Measurements from ENCODE around the gene POLD1. TPM values are rescaled to one million over a fixed set of nuclear protein-coding genes. Genes with fewer than 3 reads are reported as not detected.

The POLD1 gene
- total RNA-seq, 1 donor from 2014 or later, result 54.4 TPM

DNA sequence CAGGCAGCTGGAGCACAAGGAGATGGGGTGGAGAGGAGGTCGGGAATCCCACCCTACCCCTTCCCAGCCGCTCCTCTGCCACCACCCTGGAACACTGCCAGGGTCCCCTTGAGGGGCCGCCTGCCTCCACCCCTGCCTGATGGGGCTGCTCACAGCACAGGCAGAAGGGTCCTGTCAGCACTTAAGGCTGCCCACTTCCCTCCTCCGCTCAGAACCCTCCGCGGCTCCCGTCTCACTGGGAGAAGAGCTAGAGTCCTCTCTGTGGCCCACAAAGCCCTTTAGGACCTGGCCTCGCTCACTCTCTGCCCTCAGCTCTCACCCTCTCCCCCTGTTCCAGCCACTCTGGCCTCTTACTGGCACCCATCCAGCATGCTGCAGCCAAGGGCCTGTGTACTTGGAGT is 3.4 kb upstream of the POLD1 start:
- Mint-ChIP-seq H3K4me3 (ENCODE audit: unreplicated experiment) (peak overlapping the region; percentile 81), H3K27me3 (ENCODE audit: unreplicated experiment) (peaks cover 23% of the 10 kb centered on the region), H3K27ac (ENCODE audit: unreplicated experiment) (no peak overlapping the region), H3K4me1 (ENCODE audit: unreplicated experiment) (peaks cover 19% of the 10 kb centered on the region), H3K36me3 (ENCODE audit: low read depth, unreplicated experiment) (peaks cover 41% of the 10 kb centered on the region), H3K9me3 (ENCODE audit: unreplicated experiment) (no peaks in the 10 kb centered on the region)
- no peak for DNase-seq (ENCODE audit: low spot score)
- TF ChIP-seq, protein P1, sequence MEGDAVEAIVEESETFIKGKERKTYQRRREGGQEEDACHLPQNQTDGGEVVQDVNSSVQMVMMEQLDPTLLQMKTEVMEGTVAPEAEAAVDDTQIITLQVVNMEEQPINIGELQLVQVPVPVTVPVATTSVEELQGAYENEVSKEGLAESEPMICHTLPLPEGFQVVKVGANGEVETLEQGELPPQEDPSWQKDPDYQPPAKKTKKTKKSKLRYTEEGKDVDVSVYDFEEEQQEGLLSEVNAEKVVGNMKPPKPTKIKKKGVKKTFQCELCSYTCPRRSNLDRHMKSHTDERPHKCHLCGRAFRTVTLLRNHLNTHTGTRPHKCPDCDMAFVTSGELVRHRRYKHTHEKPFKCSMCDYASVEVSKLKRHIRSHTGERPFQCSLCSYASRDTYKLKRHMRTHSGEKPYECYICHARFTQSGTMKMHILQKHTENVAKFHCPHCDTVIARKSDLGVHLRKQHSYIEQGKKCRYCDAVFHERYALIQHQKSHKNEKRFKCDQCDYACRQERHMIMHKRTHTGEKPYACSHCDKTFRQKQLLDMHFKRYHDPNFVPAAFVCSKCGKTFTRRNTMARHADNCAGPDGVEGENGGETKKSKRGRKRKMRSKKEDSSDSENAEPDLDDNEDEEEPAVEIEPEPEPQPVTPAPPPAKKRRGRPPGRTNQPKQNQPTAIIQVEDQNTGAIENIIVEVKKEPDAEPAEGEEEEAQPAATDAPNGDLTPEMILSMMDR (IDR thresholded peaks at IDR 0.05; ENCODE audit: unreplicated experiment), result no peak

DNA sequence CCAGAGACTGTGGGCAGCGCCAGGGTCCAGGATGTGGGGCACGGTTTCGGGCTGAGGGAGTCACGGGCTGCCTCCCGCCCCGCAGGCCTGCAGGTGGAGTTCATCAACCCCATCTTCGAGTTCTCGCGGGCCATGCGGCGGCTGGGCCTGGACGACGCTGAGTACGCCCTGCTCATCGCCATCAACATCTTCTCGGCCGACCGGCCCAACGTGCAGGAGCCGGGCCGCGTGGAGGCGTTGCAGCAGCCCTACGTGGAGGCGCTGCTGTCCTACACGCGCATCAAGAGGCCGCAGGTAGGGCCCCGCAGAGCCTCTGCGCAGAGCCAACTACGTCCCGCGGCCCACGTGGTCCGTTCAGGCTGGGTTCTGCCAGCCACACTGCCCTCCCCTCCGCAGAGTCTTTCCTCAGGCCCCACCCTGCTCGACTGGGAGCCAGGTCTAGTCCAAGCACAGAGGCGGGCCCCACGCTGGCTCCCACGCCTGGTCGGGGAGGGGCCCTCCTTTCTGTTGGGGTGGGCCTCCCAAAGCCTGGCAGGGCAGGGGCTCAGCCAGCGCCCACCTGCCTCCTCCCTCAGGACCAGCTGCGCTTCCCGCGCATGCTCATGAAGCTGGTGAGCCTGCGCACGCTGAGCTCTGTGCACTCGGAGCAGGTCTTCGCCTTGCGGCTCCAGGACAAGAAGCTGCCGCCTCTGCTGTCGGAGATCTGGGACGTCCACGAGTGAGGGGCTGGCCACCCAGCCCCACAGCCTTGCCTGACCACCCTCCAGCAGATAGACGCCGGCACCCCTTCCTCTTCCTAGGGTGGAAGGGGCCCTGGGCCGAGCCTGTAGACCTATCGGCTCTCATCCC is 2.0 kb upstream of the POLD1 start:
- H3K36me3 Mint-ChIP-seq (ENCODE audit: low read depth, unreplicated experiment), result peaks cover 43% of the 10 kb centered on the region
- H3K4me1 Mint-ChIP-seq (ENCODE audit: unreplicated experiment), result peaks cover 16% of the 10 kb centered on the region
- H3K9me3 Mint-ChIP-seq (ENCODE audit: unreplicated experiment), result no peaks in the 10 kb centered on the region
- TF ChIP-seq, protein P1 (IDR thresholded peaks at IDR 0.05; ENCODE audit: unreplicated experiment), result no peak
- peaks cover 20% of the 10 kb centered on the region for H3K27me3 Mint-ChIP-seq (ENCODE audit: unreplicated experiment)
- DNase-seq (ENCODE audit: low spot score), result no peak
- no peak overlapping the region for H3K27ac Mint-ChIP-seq (ENCODE audit: unreplicated experiment)
- no peak overlapping the region for H3K4me3 Mint-ChIP-seq (ENCODE audit: unreplicated experiment)

DNA sequence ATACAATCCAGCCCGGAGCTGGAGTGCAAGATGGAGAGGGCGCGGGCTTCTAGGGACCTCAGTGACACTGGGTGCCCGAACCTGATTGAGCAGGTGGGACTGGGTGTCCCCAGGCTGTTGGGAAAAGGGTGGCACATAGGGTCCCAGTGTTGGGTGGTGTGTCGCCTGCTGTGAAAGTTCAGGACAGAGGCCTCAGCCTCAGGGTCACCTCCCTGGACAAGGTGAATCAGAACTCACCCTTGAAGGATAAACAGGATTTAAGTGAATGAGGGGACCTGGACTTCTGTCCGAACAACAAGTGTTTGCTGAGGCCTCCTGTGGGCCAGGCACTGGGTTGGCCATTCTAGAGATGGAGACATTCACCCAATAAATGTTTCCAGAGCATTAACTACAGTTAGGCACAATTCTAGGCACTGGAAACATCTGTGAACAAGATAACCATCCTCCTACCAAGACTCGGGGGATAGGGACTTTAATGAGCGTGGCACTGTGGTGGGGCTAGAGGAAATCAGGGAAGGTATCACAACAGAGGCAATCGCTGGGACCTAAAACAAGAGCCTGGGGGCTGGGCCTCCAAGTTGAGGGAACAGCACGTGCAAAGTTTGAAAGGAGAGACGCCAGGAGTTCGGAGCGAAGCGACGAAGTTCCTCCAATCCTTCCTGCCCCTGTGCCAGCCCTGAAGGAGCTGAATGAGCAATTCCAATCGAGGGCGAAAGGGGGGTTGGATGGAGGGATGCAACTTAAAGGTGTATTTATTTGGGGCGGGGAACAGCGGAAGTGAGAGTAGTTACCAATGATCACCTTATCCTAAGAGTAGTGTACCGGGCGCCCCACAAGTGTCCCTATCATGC is 921 bp upstream of the POLD1 start:
- TF ChIP-seq, protein P1 (IDR thresholded peaks at IDR 0.05; ENCODE audit: unreplicated experiment), result no peak
- no peak for DNase-seq (ENCODE audit: low spot score)
- Mint-ChIP-seq H3K4me3 (ENCODE audit: unreplicated experiment) (peak overlapping the region; percentile 94), H3K36me3 (ENCODE audit: low read depth, unreplicated experiment) (peaks cover 46% of the 10 kb centered on the region), H3K9me3 (ENCODE audit: unreplicated experiment) (no peaks in the 10 kb centered on the region), H3K27ac (ENCODE audit: unreplicated experiment) (peak overlapping the region; percentile 79), H3K27me3 (ENCODE audit: unreplicated experiment) (peaks cover 23% of the 10 kb centered on the region), H3K4me1 (ENCODE audit: unreplicated experiment) (peaks cover 16% of the 10 kb centered on the region)

DNA sequence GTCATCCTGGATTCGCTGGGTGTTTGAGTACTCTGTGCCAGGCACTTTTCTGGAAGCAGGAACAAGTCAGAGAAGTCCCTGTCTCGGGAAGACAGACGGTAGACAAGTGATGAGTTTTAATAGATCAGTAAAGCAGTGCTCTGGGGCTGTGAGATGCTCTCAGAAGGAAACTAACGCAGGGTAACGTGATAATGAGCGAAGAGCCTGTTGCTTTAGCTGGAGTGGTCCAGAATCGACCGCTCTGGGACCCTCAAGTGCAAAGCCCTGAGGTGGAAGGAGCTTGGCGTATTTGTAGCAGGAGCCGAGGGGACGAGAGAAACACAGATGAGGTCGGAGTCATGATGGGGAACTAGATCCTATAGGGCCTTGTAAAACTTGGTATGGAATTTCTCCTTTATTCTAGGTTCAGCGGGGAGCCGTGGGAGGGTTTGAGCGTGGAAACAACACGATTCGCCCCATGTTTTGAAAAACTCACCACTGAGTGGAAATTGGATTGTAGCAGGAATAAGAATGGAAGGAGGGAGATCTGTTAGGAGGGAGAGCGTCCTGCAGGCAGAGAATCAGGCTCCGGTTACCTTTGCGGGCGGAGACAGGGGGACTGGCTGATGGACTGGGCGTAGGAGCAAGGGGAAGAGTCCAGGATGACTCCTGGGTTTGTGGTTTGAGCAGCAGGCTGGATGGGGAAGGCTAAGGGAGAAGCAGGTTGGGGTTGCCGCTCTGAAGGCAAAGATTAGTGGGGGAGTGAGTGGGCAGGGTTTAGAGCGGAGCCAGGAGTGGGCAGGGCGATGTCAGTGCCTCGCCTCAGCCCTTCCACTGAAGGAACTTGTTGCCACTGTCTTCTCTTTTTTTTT is 763 bp downstream of the POLD1 start:
- Mint-ChIP-seq H3K27me3 (ENCODE audit: unreplicated experiment) (peaks cover 19% of the 10 kb centered on the region), H3K36me3 (ENCODE audit: low read depth, unreplicated experiment) (peaks cover 37% of the 10 kb centered on the region), H3K4me3 (ENCODE audit: unreplicated experiment) (peak overlapping the region; percentile 94), H3K9me3 (ENCODE audit: unreplicated experiment) (no peaks in the 10 kb centered on the region), H3K4me1 (ENCODE audit: unreplicated experiment) (peaks cover 16% of the 10 kb centered on the region), H3K27ac (ENCODE audit: unreplicated experiment) (peak overlapping the region; percentile 65)
- DNase-seq (ENCODE audit: low spot score), result no peak
- TF ChIP-seq, protein P1 (IDR thresholded peaks at IDR 0.05; ENCODE audit: unreplicated experiment), result no peak
